GM21381 (cell line): ENCODE results near the gene NSD2.

Experiments used
- ATAC-seq: cut with Tn5 transposase; IDR thresholded peaks from one replicate; pipeline ENCODE4 v1.9.1; 2021; ENCODE audit warnings: mild to moderate bottlenecking, moderate library complexity; ENCODE audit not compliant: unreplicated experiment

NSD2 gene

DNA sequence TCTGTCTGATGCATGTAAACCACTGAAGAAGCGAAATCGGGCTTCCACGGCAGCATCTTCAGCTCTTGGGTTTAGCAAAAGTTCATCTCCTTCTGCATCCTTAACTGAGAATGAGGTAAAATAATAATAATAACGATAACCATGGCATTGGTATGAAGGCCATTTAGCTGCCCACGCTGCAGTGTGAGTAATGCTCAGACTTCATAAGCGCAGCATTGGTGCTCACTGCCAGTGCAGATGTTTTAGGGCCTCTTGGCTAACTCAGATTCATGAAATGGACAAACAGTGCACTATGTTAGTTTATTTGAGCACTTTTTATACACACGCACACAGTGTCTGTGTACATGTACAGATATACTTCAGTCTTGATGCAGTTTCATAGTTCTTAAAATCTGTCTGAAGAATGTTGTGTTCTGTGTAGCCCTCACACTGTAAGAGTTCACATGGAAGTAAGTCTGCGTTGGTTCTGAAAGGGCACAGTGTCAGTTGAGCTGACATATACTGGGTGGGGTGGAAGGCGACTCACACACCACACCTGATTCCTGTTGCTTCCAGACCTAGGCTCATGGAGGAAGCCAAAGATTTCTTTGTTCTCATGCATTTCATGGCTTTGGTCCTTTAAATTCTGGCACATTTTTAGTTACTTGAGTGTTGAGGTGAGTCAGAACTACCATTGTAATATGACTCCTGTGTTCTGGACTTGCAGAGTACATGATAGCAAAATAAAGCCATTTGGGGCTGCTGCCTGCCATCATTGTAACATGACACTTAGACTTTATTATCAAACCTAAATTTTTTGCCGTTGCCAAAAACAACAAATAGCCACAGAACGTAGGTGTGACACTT is 68.7 kb downstream of the NSD2 start:
- no peak for ATAC-seq

DNA sequence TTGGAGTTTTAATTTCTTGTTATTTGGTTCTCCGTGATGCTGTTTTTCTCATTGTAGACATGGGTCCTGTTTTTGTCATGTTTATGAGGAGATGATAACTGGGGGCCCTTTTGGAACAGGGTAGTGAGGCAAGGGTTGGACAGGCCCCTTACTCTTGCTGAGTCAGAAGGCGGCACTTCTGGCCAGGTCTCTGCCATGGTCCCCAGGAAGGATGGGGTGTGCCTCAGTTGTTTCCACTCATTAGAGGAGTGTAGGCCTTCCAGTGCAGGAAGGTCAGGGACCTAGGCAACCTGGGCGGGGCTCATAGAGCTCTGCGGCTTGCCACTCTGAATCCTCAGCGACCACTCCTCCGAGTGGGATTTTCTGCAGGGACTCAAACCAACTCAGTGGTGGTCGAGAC is 69.4 kb downstream of the NSD2 start:
- ATAC-seq = no peak

DNA sequence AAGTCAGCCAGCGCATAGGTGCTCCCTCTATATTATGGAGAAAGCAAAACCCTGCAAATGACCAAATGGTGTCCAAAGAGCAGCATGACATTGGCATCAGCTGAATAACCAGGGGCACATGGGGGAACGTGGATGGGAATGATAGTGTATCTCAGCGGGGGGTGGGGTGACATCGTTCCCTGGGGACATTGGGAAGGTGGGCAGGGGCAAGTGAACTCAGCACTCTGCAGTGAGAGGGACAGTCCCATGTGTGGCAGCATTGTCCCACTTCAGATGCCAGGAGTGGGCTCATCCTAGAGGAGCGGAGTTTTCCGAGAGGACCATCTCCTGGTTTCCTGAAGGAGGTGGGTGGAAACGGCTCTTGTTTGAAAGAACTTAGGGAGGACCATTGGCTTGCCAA is 72.7 kb downstream of the NSD2 start:
- no peak for ATAC-seq

DNA sequence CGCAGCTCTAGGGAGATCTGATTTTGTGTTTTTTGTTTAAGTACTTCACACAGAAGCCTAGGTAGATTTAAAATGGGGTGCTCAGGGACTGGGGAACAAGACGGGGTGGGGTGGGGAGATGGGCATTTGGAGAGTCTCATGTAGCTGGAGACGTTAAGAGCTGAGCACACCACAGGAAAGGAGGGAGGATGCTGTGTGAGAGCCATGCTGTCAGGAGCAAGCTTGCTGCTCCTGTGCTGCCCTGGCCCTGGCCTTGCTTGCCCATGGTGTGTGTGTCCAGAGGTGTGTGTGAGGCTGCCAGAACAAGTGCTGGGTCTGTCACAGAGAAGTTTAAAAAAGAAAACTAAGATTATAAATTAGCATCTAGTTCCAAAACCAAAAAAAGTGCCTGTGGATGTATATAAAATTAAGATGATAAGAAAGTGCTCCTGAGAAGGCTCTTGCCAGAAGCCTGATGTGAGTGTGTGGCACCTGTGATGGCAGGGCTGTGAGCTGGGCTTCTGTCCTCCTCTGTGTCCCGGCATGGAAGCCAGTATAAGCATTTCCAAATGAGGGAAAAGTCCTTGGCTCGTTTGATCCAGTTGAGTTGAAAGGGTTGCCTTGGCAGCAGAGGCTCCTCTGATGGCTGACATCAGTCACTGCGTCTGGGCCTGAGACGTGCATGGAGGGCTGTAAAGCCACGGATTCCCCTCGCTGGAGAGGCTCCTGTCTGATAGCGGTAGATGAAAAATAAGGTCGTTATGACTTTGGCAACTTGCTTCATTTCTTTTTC is 74.1 kb downstream of the NSD2 start:
- no peak for ATAC-seq

DNA sequence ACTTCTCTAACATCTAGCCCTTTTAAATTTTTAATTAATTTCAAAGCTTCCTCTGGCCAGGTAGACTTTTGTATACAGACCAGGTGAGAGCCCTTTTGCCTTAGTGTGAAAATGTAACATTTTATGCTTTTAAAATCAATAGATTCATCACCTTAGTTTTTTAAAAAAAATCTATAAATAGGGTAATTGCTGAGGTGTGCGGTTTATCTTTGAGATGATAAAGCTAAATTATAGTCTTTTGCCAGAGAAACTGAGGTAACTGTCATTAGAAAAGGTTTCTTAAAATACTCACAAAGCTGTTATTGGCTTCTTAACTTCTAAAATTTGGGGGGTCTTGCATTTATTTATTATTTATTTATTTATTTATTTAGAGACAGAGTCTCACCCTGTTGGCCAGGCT is 74.7 kb downstream of the NSD2 start:
- no peak for ATAC-seq

DNA sequence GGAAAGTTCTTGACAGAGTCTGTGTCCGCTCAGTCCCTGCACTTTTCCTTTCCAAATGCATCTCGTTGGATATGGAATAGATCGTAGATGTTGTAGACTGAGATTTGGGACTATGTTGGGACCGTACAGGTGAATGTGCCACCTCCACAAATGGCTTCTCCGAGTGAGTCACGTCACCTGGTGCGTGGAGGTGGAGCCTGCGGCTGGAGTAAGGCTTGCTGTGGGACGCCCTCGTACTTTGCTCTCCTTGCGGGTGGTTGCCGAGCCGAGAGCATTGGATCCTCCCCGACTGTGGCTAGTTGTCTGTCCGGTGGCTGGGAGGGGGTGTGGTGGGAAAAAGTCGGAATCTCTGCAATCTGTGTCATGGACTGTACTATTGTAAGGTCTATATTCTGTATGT is 77.0 kb downstream of the NSD2 start:
- ATAC-seq = no peak

DNA sequence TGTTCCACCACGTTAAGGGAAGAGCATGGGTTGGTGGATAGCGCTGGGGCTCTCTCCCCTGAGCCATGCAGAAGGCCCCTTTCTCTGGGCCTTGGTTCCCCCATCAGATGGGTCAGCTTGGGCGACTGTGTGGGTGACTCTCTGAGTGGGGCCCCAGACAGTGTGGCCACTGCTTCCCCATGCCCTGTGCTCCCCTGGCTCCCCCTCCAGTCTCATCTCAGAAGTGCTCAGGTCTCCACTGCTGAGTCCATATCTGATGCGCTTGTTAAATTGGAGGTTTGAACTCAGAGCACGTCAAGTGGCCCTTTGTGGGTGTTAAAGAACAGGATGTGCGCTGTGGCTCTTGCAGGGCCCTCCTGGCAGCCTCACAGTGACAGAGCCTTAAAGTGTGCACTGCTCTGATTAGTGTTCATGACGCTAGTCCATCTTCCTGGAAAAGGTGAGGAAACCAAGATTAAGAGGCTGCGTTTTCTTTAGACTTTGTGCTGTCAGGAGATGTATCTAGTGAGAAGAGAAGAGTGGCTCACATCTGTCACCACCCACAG is 77.8 kb downstream of the NSD2 start:
- no peak for ATAC-seq

DNA sequence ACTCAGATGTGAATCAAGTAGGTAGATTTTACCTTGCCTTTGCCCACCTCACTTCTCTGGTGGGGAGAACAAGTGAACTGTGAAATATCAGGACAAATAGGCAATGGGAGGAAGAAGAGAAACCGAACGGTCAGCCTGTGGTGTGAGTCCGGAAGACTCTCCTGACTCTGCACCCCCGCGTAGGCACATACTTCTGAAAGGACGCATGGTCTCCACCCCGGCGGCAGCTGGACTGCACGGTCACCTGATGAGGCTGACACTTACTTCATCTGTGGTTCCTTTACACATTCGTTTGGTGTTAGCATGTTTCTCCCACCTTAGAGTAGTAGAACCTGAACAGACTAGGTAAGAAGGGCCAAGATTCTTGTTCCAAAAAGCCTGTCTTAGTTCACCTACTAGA is 79.2 kb downstream of the NSD2 start:
- ATAC-seq = no peak

DNA sequence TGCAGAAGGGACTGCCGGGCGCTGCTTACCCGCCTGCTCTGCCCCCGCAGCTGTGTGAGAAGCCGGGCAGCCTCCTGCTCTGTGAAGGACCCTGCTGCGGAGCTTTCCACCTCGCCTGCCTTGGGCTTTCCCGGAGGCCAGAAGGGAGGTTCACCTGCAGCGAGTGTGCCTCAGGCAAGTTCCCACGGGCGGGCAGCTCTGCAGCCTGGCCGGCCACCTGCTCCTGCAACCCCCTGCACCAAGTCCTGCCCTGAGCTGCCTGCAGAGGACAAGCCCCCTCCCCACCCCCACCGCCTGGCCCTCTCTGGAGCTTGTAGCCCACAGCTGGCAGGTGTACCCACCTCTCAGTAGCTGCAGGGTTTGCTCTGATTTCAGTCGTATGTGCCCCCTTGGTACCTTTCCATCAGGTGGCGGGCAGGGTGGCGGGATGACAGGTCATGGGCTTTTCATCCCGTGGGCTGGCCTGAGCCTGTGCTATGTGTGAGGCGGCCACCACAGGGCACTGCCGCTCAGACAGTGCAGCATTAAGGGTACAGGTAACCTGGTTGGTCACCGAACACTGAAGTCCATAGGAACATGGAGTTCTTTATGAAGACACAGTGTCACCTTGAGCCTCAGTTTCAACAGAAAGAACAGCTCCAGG is 81.0 kb downstream of the NSD2 start:
- ATAC-seq = no peak

DNA sequence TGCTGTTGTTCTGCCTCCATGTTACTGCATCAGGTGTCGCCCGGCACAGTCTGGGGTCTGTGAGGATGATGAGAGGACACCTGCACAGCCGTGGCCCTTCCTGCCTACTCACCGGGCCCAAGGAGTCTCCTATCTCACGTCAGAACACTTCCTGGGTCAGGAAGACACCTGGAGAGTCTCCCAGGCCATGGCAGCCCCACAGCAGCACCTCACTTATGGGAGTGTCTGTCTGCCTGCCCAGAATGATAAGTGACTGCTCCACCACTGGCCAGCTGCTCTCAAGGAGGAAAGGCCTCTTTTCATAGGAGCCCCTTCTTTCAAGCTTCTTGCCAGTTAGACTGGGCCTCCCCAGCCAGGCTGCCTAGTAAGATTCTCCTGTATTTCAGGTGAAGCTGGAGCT is 81.5 kb downstream of the NSD2 start:
- no peak for ATAC-seq

DNA sequence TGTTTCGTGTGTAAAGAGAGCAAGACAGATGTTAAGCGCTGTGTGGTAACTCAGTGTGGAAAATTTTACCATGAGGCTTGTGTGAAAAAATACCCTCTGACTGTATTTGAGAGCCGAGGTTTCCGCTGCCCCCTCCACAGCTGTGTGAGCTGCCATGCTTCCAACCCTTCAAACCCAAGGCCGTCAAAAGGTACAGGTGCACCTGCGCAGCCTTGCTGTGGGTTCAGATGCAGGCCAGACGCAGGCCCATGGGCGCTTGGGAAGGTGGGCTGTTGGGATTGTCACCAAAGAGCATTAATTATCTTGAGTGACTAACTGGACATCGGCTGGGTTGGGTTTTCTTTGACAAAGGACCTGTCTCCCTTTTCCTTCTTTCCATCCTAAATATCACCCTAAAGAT is 82.1 kb downstream of the NSD2 start:
- no peak for ATAC-seq

DNA sequence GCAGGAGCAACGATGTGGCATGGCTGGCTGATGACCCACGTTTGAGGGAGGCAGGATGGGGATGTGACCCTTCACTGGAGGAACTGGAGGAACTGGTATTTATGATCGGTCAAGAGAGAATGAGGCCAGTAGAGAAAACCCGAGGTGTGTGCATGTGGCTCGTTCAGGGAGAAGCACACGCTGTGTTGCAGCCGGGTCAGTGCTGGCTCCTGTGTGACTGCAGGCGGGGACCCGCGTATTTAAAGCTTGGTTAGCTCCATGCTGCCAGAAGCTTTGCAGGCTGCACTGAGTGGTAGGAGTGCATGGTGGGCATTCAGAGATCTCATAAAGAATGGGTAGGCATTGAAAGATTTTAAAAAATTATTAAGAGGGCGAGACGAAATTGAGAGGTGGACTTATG is 85.4 kb downstream of the NSD2 start:
- no peak for ATAC-seq

DNA sequence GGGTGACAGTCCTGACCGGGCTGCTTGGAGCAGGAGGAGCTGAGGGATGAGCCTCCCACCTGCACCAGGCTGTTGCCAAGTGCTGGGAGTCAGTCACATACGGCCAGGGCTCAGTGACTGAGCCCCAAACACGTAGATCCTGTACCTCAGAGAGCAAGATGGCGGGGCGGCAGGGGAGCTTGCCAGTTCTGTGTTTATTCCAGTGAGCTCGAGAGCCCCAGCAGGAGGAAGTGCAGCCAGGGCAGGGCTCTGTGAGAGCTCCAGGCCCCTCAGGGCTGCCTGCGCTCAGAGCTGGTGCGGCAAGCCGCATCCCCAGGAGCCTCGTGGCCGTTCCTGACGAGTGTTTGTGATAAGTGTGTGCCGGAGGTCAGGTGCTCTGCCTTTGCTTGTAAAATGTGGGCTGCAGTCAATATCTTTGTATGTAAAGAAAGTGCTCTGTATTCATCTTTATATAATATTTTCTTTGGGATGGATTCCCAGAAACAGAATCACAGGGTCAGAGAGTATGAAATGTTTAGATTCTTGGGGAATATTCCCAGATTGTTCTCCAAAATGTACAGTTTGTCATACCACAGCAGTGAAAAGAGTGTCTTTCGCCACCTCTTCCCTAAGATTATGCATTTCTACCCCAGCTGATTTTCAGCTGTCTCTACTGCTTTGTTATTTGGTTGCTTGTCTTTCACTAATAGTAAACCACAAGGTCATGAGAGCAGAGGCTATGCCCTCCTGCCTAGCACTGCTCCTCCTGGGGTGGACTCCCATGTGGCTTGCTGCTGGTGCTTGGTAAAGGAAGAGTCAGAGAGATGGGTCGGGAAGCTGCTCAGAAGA is 87.3 kb downstream of the NSD2 start:
- ATAC-seq = no peak

DNA sequence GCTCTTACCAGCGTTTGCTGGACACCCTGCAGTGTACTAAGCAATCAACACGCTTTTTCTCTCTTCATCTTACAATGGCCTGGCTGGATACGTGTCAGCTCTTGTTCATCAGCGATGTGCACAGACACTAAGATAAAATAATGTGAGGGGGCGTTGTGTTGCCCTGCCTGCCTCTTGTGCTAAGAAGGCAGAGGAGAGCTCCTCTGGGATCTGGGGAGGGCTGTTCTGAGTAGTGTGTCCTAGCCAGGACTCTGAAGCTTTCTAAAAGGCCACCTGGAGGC is 87.9 kb downstream of the NSD2 start:
- no peak for ATAC-seq

DNA sequence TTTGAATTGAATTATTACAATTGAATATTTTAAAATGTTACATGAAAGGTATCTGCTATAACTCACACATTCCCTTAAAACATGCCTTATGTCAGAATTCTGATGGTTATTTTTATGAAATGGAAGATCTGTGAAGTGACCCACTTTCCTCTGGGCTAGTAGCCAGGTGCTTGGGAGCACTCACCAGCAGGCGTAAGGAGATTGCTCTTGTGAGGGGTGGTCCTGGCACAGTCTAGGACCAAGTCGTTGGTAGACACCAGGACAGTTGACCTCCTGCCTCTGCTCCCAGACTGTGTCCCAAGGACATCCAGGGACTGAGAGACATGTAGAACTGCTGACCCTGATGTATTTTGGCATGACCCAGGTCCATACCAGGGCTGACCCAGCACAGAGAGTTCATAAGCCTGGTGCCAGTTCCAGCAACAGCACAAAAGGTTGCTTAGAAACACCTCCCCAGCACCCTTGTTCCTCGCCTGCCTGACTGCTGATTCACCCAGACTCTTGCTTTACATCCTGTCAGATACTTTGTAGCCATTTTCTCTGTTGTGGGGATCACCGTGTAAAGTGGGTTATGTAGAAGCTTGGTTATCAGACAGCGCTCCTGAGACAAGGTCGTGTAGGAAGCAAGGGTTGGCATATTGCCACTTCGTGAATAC is 89.1 kb downstream of the NSD2 start:
- ATAC-seq = no peak

DNA sequence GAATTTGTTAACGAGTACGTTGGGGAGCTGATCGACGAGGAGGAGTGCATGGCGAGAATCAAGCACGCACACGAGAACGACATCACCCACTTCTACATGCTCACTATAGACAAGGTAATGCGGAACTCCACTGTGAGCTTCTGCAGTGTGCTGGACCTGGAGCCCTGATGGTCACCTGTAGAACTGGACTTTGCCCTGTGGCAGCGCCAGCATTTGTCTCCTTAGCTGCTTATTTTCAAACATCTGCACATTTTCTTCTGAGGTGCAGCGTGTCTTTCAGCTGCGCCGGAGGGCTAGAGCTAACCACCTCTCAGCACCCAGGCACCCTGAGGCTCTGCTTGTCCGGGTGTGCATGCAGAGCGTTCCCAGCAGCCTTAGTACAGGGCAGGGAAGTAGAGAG is 89.8 kb downstream of the NSD2 start:
- no peak for ATAC-seq

DNA sequence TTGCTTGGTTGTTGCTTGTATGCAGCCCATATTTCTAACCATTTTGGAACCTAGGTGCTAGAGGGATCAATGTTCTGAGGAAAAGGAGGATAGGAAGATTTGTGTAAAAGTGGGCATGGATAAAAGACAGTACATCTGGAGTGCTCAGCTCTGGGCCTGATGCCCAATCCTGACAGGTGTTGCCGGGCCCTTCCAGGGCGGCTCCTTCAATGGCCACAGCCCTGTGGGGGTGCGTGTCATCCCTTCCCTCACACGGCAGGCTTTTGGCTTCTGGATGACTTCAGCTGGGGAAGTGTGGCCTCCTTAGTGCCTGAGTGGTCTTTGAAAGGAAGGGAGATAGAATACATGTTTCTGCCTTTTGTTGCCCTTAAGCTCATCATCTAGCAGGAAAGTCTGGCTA is 90.4 kb downstream of the NSD2 start:
- ATAC-seq = no peak

DNA sequence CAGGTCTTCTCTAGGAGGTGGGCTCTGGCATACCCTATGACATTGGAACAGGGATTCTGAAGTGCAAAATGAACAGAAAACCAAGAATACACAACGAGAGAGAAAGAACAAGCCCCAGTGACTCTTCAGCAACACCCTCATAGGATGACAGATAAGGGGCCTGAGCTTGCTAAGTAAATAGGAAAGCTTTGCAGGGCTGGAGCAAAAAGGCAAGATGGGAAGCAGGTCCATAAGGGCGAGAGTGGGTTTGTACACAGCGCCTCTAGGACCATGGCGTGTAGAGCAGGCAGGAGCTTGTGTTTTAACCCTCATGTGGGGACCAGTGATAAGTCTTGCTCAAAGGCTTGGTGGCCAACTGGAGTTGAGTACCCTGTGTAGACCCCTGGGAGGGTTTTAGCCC is 91.8 kb downstream of the NSD2 start:
- ATAC-seq = no peak

DNA sequence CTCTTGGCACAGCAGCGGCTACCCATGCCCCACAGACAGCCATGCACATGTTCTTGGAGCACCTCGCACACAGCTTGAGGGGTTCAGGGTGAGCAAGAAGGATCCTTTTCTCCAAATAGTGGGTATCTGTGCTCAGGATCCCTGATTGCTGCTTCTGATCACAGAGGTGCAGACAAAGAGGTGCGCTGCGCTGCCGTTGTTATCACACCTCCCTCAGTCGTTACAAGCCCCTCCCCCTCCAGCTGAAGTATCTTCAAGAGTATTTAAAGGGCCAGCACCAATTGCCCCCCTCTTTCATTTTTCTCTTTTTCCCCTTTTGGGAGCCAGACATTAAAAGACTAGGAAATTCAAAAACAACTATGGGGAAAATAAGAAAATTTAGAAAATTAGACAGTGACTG is 93.2 kb downstream of the NSD2 start:
- no peak for ATAC-seq

DNA sequence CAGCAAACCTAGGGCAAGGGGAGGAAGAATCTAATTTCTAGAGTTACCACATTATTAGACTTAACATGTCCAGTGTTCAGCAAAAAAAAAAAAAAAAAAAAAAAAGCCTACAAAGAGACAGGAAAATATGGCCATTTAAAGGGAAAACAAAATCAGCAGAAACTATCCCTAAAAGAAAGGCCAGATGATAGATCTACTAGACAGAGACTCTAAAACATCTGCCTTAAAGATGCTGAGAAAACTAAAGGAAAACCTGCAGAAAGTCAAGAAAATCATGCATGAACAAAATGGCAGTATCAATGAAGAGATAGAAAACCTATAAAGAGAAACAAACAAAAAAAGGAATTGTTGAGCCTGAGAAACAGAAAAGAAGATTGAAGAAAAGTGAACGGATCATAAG is 93.8 kb downstream of the NSD2 start:
- no peak for ATAC-seq
